ENCODE measurements around the gene PRDM1.

The PRDM1 gene

GRCh38 chr6:106116125-106116832 is 30.1 kb downstream of the PRDM1 start:
- DNase-seq (ENCODE audit: low read depth) = no peak

GRCh38 chr6:106117579-106117978 is 31.4 kb downstream of the PRDM1 start:
- DNase-seq (ENCODE audit: low read depth) = no peak

GRCh38 chr6:106118835-106119431 is 32.8 kb downstream of the PRDM1 start:
- DNase-seq (ENCODE audit: low read depth) = no peak

- no peak for DNase-seq (ENCODE audit: low read depth)
Measured at GRCh38 chr6:106119546-106119945, 33.4 kb downstream of the PRDM1 start.

GRCh38 chr6:106120006-106120405 is 33.9 kb downstream of the PRDM1 start:
- no peak for DNase-seq (ENCODE audit: low read depth)

GRCh38 chr6:106120406-106120805 is 34.3 kb downstream of the PRDM1 start:
- DNase-seq (ENCODE audit: low read depth) = no peak

- DNase-seq (ENCODE audit: low read depth) = no peak
Measured at GRCh38 chr6:106122306-106122918, 36.3 kb downstream of the PRDM1 start.

GRCh38 chr6:106122938-106123656 is 37.0 kb downstream of the PRDM1 start:
- DNase-seq (ENCODE audit: low read depth) = no peak

- no peak for DNase-seq (ENCODE audit: low read depth)
Measured at GRCh38 chr6:106124015-106124414, 37.9 kb downstream of the PRDM1 start.

GRCh38 chr6:106124437-106125430 is 38.6 kb downstream of the PRDM1 start:
- no peak for DNase-seq (ENCODE audit: low read depth)

- no peak for DNase-seq (ENCODE audit: low read depth)
Measured at GRCh38 chr6:106125925-106126435, 39.8 kb downstream of the PRDM1 start.

GRCh38 chr6:106126482-106126881 is 40.3 kb downstream of the PRDM1 start:
- DNase-seq (ENCODE audit: low read depth) = no peak

GRCh38 chr6:106128981-106129781 is 43.0 kb downstream of the PRDM1 start:
- DNase-seq (ENCODE audit: low read depth) = no peak

GRCh38 chr6:106132153-106132698 is 46.1 kb downstream of the PRDM1 start:
- DNase-seq (ENCODE audit: low read depth) = no peak

GRCh38 chr6:106133040-106133439 is 46.9 kb downstream of the PRDM1 start:
- DNase-seq (ENCODE audit: low read depth) = no peak

- DNase-seq (ENCODE audit: low read depth) = no peak
Measured at GRCh38 chr6:106134087-106134770, 48.1 kb downstream of the PRDM1 start.

GRCh38 chr6:106134906-106135634 is 48.9 kb downstream of the PRDM1 start:
- no peak for DNase-seq (ENCODE audit: low read depth)

- DNase-seq (ENCODE audit: low read depth) = no peak
Measured at GRCh38 chr6:106135911-106136571, 49.9 kb downstream of the PRDM1 start.

Measured in stimulated activated CD8-positive, alpha-beta memory T cell treated with anti-CD3 and anti-CD28 coated beads, Interleukin-15, amount 100 ng/mL, for 24 hours (primary cell).